ENCODE results near the gene PDHA2. TPM values are rescaled to one million over a fixed set of nuclear protein-coding genes. Genes with fewer than 3 reads are reported as not detected.

The PDHA2 gene
- total RNA-seq, result not detected
- long read RNA-seq, result 0 reads

DNA sequence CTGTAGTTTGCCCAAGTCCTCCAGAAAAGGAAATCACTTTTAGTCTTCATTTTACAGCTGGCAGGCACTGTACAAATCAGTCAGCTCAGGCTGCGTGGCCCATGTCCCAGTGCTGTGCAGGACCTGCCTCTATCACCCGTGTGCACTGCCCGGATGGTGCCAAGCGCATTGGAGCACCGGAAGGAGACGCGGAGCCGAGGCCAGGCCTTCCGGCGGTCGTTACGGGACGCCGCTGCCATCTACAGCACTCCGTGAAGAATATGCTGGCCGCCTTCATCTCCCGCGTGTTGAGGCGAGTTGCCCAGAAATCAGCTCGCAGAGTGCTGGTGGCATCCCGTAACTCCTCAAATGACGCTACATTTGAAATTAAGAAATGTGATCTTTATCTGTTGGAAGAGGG, at the start of gene PDHA2:
TSS of gene PDHA2 (plus strand) at position 203 of the 400 bp plus-strand sequence. CDS start at position 261, 58 bp downstream.
- TF ChIP-seq, protein P1, sequence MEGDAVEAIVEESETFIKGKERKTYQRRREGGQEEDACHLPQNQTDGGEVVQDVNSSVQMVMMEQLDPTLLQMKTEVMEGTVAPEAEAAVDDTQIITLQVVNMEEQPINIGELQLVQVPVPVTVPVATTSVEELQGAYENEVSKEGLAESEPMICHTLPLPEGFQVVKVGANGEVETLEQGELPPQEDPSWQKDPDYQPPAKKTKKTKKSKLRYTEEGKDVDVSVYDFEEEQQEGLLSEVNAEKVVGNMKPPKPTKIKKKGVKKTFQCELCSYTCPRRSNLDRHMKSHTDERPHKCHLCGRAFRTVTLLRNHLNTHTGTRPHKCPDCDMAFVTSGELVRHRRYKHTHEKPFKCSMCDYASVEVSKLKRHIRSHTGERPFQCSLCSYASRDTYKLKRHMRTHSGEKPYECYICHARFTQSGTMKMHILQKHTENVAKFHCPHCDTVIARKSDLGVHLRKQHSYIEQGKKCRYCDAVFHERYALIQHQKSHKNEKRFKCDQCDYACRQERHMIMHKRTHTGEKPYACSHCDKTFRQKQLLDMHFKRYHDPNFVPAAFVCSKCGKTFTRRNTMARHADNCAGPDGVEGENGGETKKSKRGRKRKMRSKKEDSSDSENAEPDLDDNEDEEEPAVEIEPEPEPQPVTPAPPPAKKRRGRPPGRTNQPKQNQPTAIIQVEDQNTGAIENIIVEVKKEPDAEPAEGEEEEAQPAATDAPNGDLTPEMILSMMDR (IDR thresholded peaks at IDR 0.05; ENCODE audit: borderline replicate concordance), result no peak
- intact Hi-C loops (cut with micrococcal nuclease), result no loop called here
- Histone ChIP-seq H3K4me3 (no peak within 1 kb of the TSS), H3K9me3 (replicated peaks) (no peaks in the 10 kb centered on the region), H3K4me1 (no peaks in the 10 kb centered on the region), H3K27me3 (ENCODE audit: low read depth) (no peaks in the 10 kb centered on the region), H3K27ac (replicated peaks) (no peak within 1 kb of the TSS), H3K36me3 (no peaks in the 10 kb centered on the region)
- DNase-seq, result no peak

DNA sequence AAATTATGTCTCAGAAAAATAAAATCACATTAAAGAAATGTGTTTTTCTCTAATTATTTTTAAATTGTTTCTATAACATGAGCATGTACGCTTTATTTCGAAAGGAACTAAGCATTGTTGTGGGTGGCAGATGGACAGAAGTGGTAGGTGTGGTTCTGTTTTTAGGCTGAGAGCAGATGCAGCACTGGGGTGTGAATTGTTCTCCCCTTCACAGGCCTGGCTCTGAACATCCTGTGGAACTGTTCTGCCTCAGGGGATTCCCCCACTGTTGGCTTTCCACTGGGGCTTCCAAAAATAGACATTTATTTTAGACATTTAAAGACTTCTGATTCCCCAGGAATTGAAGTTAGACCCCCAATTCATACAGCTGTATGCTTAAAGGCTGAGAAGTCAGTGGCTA, 41.9 kb upstream of the PDHA2 start:
- no peak for DNase-seq
- Histone ChIP-seq H3K4me1 (no peaks in the 10 kb centered on the region), H3K4me3 (no peak overlapping the region), H3K27me3 (ENCODE audit: low read depth) (no peaks in the 10 kb centered on the region), H3K9me3 (replicated peaks) (peaks cover 18% of the 10 kb centered on the region), H3K27ac (replicated peaks) (no peak overlapping the region), H3K36me3 (no peaks in the 10 kb centered on the region)
- TF ChIP-seq, protein P1 (IDR thresholded peaks at IDR 0.05; ENCODE audit: borderline replicate concordance), result no peak
- intact Hi-C loops (cut with micrococcal nuclease), result no loop called here

GRCh38 chr4:95798727-95799126, 41.2 kb upstream of the PDHA2 start:
- no peaks in the 10 kb centered on the region for H3K4me1 ChIP-seq
- H3K27ac ChIP-seq (replicated peaks), result no peak overlapping the region

GRCh38 chr4:95821867-95822266, 18.0 kb upstream of the PDHA2 start:
- intact Hi-C loops (cut with micrococcal nuclease), result no loop called here
- Histone ChIP-seq H3K36me3 (no peaks in the 10 kb centered on the region), H3K27me3 (ENCODE audit: low read depth) (no peaks in the 10 kb centered on the region), H3K4me1 (no peaks in the 10 kb centered on the region), H3K4me3 (no peak overlapping the region), H3K9me3 (replicated peaks) (no peaks in the 10 kb centered on the region), H3K27ac (replicated peaks) (no peak overlapping the region)
- TF ChIP-seq, protein P1 (IDR thresholded peaks at IDR 0.05; ENCODE audit: borderline replicate concordance), result no peak
- DNase-seq, result no peak

More at GRCh38 chr4:95798727-95799126, 41.2 kb upstream of the PDHA2 start:
- Histone ChIP-seq H3K9me3 (replicated peaks) (peaks cover 16% of the 10 kb centered on the region), H3K4me3 (no peak overlapping the region), H3K27me3 (ENCODE audit: low read depth) (no peaks in the 10 kb centered on the region), H3K36me3 (no peaks in the 10 kb centered on the region)
- DNase-seq, result no peak
- TF ChIP-seq, protein P1 (IDR thresholded peaks at IDR 0.05; ENCODE audit: borderline replicate concordance), result no peak
- intact Hi-C loops (cut with micrococcal nuclease), result no loop called here

- Histone ChIP-seq H3K4me1 (no peaks in the 10 kb centered on the region), H3K27ac (replicated peaks) (no peak overlapping the region), H3K36me3 (no peaks in the 10 kb centered on the region), H3K4me3 (no peak overlapping the region), H3K9me3 (replicated peaks) (no peaks in the 10 kb centered on the region), H3K27me3 (ENCODE audit: low read depth) (no peaks in the 10 kb centered on the region)
- TF ChIP-seq, protein P1 (IDR thresholded peaks at IDR 0.05; ENCODE audit: borderline replicate concordance), result no peak
- DNase-seq, result no peak
- intact Hi-C loops (cut with micrococcal nuclease), result no loop called here
These were observed 14.3 kb upstream of the PDHA2 start for GRCh38 chr4:95825546-95825945.

Data from left ventricle myocardium inferior (tissue), 1 donor.